HepG2 (cell line): ENCODE measurements around the gene MTFR1L. TPM values are rescaled to one million over a fixed set of nuclear protein-coding genes. Genes with fewer than 3 reads are reported as not detected.

Source experiments
- ARNT2 ChIP-seq: sonication (generic); formaldehyde crosslinking; IDR thresholded peaks from 2 replicates; pipeline ENCODE4 v1.8.0; 2022; ENCODE audit warnings: mild to moderate bottlenecking, low read depth, missing genetic modification reagents, moderate library complexity
- E2F1 ChIP-seq: sonication (generic); formaldehyde crosslinking; IDR thresholded peaks from 2 replicates; pipeline ENCODE4 v1.5.0; 2020; ENCODE audit warnings: missing genetic modification reagents
- FOXC1 ChIP-seq: sonication (generic); formaldehyde crosslinking; IDR thresholded peaks from 2 replicates; pipeline ENCODE4 v1.8.0; 2022; ENCODE audit warnings: mild to moderate bottlenecking, missing genetic modification reagents, borderline replicate concordance
- HES4 ChIP-seq: sonication (generic); formaldehyde crosslinking; IDR thresholded peaks from 2 replicates; pipeline ENCODE4 v1.9.0; 2021; ENCODE audit warnings: mild to moderate bottlenecking, missing genetic modification reagents, borderline replicate concordance
- HMG20A ChIP-seq: IDR thresholded peaks from 2 replicates; pipeline ENCODE4 v1.6.1; 2016; ENCODE audit warnings: borderline replicate concordance
- MAFG ChIP-seq: sonication (generic); formaldehyde crosslinking; IDR thresholded peaks from 2 replicates; pipeline ENCODE4 v1.5.1; 2020; ENCODE audit warnings: mild to moderate bottlenecking, missing genetic modification reagents
- NFYB ChIP-seq: sonication (generic); formaldehyde crosslinking; IDR thresholded peaks from 2 replicates; pipeline ENCODE4 v1.4.0; 2020; ENCODE audit warnings: missing genetic modification reagents
- polyA plus RNA-seq, 8 experiments: library from polyadenylated mRNA; depleted of rRNA in 3 of 8; stranded (reverse) in 7 of 8; unstranded in 1 of 8; fragments of >200 nt; fragmentation: Illumina TruSeq in 4 of 8; extraction: Trizol in 4 of 8; gene quantifications; 2 replicates each; pipeline versions ENCODE4 v1.2.1 to v1.2.3, GENCODE V29; 2011 to 2016; ENCODE audit warnings: low read depth in 4 of 8, missing spikeins in 1 of 8, mixed read lengths in 1 of 8; ENCODE audit not compliant: insufficient read depth in 1 of 8
- total RNA-seq, 5 experiments: library from RNA; depleted of rRNA; stranded (reverse); fragments of >200 nt; fragmentation: Illumina TruSeq; extraction: Trizol; gene quantifications; 2 replicates each; pipeline ENCODE4 v1.2.3, GENCODE V29; 2016; ENCODE audit warnings: low read depth in 1 of 5
- TF ChIP-seq, protein P1 (sequence below): sonication (generic); formaldehyde crosslinking; IDR thresholded peaks from 2 replicates; pipeline ENCODE4 v1.4.0; 2020; ENCODE audit warnings: missing genetic modification reagents
- TF ChIP-seq, protein P2 (sequence below): sonication (generic); formaldehyde crosslinking; IDR thresholded peaks from 2 replicates; pipeline ENCODE4 v1.8.1; 2023; ENCODE audit warnings: mild to moderate bottlenecking, inconsistent platforms, moderate library complexity, missing genetic modification reagents, borderline replicate concordance
- TF ChIP-seq, protein P3 (sequence below), 2 experiments: fragments of 450-650 bp in 1 of 2; sonication (generic) in 1 of 2; formaldehyde crosslinking in 1 of 2; IDR thresholded peaks; 2 replicates each; pipeline versions ENCODE4 v1.6.1 to v1.8.0; 2016 to 2022; ENCODE audit warnings: antibody characterized with exemption in 1 of 2, mild to moderate bottlenecking in 1 of 2, missing genetic modification reagents in 1 of 2

Gene MTFR1L
- total and polyA plus RNA-seq, 2 of the 13 experiments (the other 11 are each of a cell fraction or from before 2014, with no cell fraction given): 38.0 to 55.7 TPM

DNA sequence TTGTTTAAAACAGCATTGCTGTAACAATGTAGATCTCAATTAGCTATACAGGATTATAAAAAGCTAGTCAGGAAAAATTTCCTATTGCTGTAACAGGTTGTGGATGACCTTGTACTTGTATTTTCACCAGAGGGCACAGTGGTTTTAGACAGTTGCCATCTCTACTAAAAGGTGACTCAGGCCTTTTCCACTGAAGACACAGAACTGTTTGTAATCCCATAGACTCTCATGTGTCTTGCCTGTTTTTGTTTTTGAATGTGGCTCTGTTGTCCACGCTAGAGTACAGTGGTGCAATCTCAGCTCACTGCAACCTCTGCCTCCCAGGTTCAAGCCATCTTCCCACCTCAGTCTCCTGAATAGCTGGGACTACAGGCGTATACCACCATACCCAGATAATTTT is 5.9 kb downstream of the MTFR1L start (continued):
- TF ChIP-seq, protein P1, sequence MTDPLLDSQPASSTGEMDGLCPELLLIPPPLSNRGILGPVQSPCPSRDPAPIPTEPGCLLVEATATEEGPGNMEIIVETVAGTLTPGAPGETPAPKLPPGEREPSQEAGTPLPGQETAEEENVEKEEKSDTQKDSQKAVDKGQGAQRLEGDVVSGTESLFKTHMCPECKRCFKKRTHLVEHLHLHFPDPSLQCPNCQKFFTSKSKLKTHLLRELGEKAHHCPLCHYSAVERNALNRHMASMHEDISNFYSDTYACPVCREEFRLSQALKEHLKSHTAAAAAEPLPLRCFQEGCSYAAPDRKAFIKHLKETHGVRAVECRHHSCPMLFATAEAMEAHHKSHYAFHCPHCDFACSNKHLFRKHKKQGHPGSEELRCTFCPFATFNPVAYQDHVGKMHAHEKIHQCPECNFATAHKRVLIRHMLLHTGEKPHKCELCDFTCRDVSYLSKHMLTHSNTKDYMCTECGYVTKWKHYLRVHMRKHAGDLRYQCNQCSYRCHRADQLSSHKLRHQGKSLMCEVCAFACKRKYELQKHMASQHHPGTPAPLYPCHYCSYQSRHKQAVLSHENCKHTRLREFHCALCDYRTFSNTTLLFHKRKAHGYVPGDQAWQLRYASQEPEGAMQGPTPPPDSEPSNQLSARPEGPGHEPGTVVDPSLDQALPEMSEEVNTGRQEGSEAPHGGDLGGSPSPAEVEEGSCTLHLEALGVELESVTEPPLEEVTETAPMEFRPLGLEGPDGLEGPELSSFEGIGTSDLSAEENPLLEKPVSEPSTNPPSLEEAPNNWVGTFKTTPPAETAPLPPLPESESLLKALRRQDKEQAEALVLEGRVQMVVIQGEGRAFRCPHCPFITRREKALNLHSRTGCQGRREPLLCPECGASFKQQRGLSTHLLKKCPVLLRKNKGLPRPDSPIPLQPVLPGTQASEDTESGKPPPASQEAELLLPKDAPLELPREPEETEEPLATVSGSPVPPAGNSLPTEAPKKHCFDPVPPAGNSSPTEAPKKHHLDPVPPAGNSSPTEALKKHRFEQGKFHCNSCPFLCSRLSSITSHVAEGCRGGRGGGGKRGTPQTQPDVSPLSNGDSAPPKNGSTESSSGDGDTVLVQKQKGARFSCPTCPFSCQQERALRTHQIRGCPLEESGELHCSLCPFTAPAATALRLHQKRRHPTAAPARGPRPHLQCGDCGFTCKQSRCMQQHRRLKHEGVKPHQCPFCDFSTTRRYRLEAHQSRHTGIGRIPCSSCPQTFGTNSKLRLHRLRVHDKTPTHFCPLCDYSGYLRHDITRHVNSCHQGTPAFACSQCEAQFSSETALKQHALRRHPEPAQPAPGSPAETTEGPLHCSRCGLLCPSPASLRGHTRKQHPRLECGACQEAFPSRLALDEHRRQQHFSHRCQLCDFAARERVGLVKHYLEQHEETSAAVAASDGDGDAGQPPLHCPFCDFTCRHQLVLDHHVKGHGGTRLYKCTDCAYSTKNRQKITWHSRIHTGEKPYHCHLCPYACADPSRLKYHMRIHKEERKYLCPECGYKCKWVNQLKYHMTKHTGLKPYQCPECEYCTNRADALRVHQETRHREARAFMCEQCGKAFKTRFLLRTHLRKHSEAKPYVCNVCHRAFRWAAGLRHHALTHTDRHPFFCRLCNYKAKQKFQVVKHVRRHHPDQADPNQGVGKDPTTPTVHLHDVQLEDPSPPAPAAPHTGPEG (CRISPR knock-in tag): no peak
- no peak for TF ChIP-seq FOXC1 (CRISPR knock-in tag)
- TF ChIP-seq, protein P2, sequence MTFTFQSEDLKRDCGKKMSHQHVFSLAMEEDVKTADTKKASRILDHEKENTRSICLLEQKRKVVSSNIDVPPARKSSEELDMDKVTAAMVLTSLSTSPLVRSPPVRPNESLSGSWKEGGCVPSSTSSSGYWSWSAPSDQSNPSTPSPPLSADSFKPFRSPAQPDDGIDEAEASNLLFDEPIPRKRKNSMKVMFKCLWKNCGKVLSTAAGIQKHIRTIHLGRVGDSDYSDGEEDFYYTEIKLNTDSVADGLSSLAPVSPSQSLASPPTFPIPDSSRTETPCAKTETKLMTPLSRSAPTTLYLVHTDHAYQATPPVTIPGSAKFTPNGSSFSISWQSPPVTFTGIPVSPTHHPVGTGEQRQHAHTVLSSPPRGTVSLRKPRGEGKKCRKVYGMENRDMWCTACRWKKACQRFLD (CRISPR knock-in tag): no peak
- TF ChIP-seq, protein P3, sequence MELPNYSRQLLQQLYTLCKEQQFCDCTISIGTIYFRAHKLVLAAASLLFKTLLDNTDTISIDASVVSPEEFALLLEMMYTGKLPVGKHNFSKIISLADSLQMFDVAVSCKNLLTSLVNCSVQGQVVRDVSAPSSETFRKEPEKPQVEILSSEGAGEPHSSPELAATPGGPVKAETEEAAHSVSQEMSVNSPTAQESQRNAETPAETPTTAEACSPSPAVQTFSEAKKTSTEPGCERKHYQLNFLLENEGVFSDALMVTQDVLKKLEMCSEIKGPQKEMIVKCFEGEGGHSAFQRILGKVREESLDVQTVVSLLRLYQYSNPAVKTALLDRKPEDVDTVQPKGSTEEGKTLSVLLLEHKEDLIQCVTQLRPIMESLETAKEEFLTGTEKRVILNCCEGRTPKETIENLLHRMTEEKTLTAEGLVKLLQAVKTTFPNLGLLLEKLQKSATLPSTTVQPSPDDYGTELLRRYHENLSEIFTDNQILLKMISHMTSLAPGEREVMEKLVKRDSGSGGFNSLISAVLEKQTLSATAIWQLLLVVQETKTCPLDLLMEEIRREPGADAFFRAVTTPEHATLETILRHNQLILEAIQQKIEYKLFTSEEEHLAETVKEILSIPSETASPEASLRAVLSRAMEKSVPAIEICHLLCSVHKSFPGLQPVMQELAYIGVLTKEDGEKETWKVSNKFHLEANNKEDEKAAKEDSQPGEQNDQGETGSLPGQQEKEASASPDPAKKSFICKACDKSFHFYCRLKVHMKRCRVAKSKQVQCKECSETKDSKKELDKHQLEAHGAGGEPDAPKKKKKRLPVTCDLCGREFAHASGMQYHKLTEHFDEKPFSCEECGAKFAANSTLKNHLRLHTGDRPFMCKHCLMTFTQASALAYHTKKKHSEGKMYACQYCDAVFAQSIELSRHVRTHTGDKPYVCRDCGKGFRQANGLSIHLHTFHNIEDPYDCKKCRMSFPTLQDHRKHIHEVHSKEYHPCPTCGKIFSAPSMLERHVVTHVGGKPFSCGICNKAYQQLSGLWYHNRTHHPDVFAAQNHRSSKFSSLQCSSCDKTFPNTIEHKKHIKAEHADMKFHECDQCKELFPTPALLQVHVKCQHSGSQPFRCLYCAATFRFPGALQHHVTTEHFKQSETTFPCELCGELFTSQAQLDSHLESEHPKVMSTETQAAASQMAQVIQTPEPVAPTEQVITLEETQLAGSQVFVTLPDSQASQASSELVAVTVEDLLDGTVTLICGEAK (IDR thresholded peaks at IDR 0.05): no peak
- TF ChIP-seq, protein P3 (CRISPR knock-in tag; IDR thresholded peaks at IDR 0.05): no peak
- TF ChIP-seq HES4: no peak
- TF ChIP-seq NFYB: no peak
- no peak for TF ChIP-seq ARNT2
- TF ChIP-seq HMG20A (CRISPR knock-in tag): peak; percentile 48; the same call in 1 of the 2 replicates
- TF ChIP-seq MAFG (CRISPR knock-in tag): no peak
- TF ChIP-seq E2F1 (CRISPR knock-in tag): no peak
